ENCODE results near the gene CLEC4A. TPM values are rescaled to one million over a fixed set of nuclear protein-coding genes. Genes with fewer than 3 reads are reported as not detected.
"Not testable (repeated sequence)": the region's sequence is repeated elsewhere in the genome, so short reads cannot be mapped to it uniquely, and the experiment has no call there.

Gene CLEC4A
- total and polyA plus RNA-seq, 2 donors = 9.2 to 11.0 TPM

- Histone ChIP-seq H3K4me1 (ENCODE audit: control insufficient read depth in 2 of 2, insufficient read depth in 2 of 2, low read length in 2 of 2) (no peaks in the 10 kb centered on the region), H3K27ac (ENCODE audit: low read depth in 1 of 2, low read length in 1 of 2) (no peak overlapping the region), H3K9me3 (ENCODE audit: control insufficient read depth in 2 of 2, insufficient read depth in 1 of 2, low read length in 1 of 2) (no peaks in the 10 kb centered on the region), H3K27me3 (ENCODE audit: control insufficient read depth in 2 of 2, insufficient read depth in 1 of 2, low read length in 1 of 2) (peaks cover 0 to 11% of the 10 kb centered on the region in 2 donors), H3K36me3 (ENCODE audit: control insufficient read depth in 2 of 2, insufficient read depth in 2 of 2, low read length in 1 of 2) (no peaks in the 10 kb centered on the region), H3K4me3 (ENCODE audit: low read length in 2 of 2) (no peak overlapping the region)
- WGBS = 94% methylated on average over 4 of the region's 4 CpGs
- DNase-seq (ENCODE audit: low read depth in 6 of 9, low spot score in 9 of 9) = no peak
Observed at GRCh38 chr12:8146442-8146771, 23.0 kb downstream of the CLEC4A start.

DNA sequence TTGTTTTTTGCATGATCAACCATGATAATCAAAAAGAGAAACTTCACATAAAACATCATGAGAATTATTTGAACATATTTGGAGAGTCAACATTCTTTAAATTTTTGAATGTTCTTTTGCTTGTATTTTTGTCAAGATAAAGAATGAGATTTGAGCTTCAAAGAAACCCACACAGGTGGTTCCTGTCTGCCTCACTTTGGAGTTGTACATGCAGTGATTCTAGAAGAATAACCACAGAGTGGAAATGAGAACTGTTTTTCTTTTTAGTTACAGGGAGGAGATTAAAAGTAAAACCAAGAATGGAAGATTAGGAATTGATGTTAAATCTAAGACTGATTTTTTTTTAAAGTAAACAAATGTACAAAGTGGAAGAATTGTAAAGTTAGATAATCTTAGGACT lies 31.1 kb downstream of the CLEC4A start:
- H3K4me1 ChIP-seq (ENCODE audit: control insufficient read depth in 2 of 2, insufficient read depth in 2 of 2, low read length in 2 of 2) = peaks cover 0 to 7% of the 10 kb centered on the region in 2 donors
- no peak overlapping the region for H3K4me3 ChIP-seq (ENCODE audit: low read length in 2 of 2)
- H3K27me3 ChIP-seq (ENCODE audit: control insufficient read depth in 2 of 2, insufficient read depth in 1 of 2, low read length in 1 of 2) = peaks cover 3 to 19% of the 10 kb centered on the region in 2 donors
- H3K27ac ChIP-seq (ENCODE audit: low read depth in 1 of 2, low read length in 1 of 2) = no peak overlapping the region
- H3K36me3 ChIP-seq (ENCODE audit: control insufficient read depth in 2 of 2, insufficient read depth in 2 of 2, low read length in 1 of 2) = no peaks in the 10 kb centered on the region
- H3K9me3 ChIP-seq (ENCODE audit: control insufficient read depth in 2 of 2, insufficient read depth in 1 of 2, low read length in 1 of 2) = no peaks in the 10 kb centered on the region
- DNase-seq (ENCODE audit: low read depth in 6 of 9, low spot score in 9 of 9) = peak; percentile 17 to 81 (median 50)

DNA sequence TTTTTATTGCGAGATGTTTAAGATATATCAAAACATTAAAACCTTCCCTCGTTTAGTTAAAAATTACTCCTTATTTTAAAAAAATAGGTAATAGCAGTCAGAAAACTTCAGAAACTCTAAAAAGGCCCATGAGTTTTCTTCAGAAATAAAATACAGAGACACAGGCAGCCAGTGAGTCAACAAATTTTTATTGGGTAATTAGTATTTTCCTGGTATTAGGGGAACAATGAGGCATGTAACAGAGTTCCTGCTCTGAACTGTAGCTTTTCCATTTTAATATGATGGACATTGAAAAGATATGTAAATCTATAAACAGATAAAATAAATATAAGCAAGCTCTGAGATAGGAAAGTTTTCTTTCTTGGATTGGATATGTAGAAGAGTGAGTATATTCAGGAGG lies 33.0 kb downstream of the CLEC4A start:
- Histone ChIP-seq H3K27ac (ENCODE audit: low read depth in 1 of 2, low read length in 1 of 2) (no peak overlapping the region), H3K27me3 (ENCODE audit: control insufficient read depth in 2 of 2, insufficient read depth in 1 of 2, low read length in 1 of 2) (peaks cover 3 to 19% of the 10 kb centered on the region in 2 donors), H3K4me3 (ENCODE audit: low read length in 2 of 2) (no peak overlapping the region), H3K4me1 (ENCODE audit: control insufficient read depth in 2 of 2, insufficient read depth in 2 of 2, low read length in 2 of 2) (peaks cover 0 to 7% of the 10 kb centered on the region in 2 donors), H3K36me3 (ENCODE audit: control insufficient read depth in 2 of 2, insufficient read depth in 2 of 2, low read length in 1 of 2) (no peaks in the 10 kb centered on the region), H3K9me3 (ENCODE audit: control insufficient read depth in 2 of 2, insufficient read depth in 1 of 2, low read length in 1 of 2) (no peaks in the 10 kb centered on the region)
- no peak for DNase-seq (ENCODE audit: low read depth in 6 of 9, low spot score in 9 of 9)
- 100% methylated on average over 2 of the region's 2 CpGs for WGBS

DNA sequence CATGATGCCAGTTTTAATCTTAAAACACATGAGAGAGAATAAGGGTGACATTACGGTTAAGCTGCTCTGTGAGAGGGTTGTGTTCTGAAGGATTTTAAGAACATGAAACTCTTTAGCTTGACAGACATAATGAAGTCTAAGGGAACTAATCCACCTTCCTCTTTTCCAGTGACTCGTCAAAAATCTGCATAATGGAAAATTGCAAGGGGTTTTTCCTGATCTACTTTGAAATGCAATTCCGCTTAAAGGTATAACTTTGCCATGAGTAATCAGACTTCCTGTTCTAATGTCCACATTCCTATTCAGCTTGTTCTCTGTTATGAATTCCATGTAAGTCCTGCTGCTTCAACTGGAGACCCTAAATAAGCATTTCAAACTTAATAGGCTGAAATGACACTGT lies 33.4 kb downstream of the CLEC4A start, which contains the start of gene ZNF705A:
ZNF705A (plus strand) TSS at position 171 of the 400 bp plus-strand sequence. CDS start 15,611 bp downstream, outside the sequence.
- no peaks in the 10 kb centered on the region for H3K36me3 ChIP-seq (ENCODE audit: control insufficient read depth in 2 of 2, insufficient read depth in 2 of 2, low read length in 1 of 2)
- H3K4me3 ChIP-seq (ENCODE audit: low read length in 2 of 2) = no peak within 1 kb of the TSS
- WGBS = 32% methylated on average over 3 of the region's 3 CpGs
- no peaks in the 10 kb centered on the region for H3K9me3 ChIP-seq (ENCODE audit: control insufficient read depth in 2 of 2, insufficient read depth in 1 of 2, low read length in 1 of 2)
- peaks cover 3 to 19% of the 10 kb centered on the region in 2 donors for H3K27me3 ChIP-seq (ENCODE audit: control insufficient read depth in 2 of 2, insufficient read depth in 1 of 2, low read length in 1 of 2)
- DNase-seq (ENCODE audit: low read depth in 6 of 9, low spot score in 9 of 9) = peak in 1 of 9 donors; percentile 13
- peak within 1 kb of the TSS in 1 of 2 donors; percentile 4 for H3K27ac ChIP-seq (ENCODE audit: low read depth in 1 of 2, low read length in 1 of 2)
- H3K4me1 ChIP-seq (ENCODE audit: control insufficient read depth in 2 of 2, insufficient read depth in 2 of 2, low read length in 2 of 2) = peaks cover 0 to 7% of the 10 kb centered on the region in 2 donors

GRCh38 chr12:8157484-8158198 lies 34.2 kb downstream of the CLEC4A start:
- H3K27me3 ChIP-seq (ENCODE audit: control insufficient read depth in 2 of 2, insufficient read depth in 1 of 2, low read length in 1 of 2) = peaks cover 3 to 19% of the 10 kb centered on the region in 2 donors
- H3K27ac ChIP-seq (ENCODE audit: low read depth in 1 of 2, low read length in 1 of 2) = peak overlapping the region in 1 of 2 donors; percentile 4
- DNase-seq (ENCODE audit: low read depth in 6 of 9, low spot score in 9 of 9) = no peak
- H3K4me1 ChIP-seq (ENCODE audit: control insufficient read depth in 2 of 2, insufficient read depth in 2 of 2, low read length in 2 of 2) = peaks cover 0 to 7% of the 10 kb centered on the region in 2 donors
- no peak overlapping the region for H3K4me3 ChIP-seq (ENCODE audit: low read length in 2 of 2)
- no peaks in the 10 kb centered on the region for H3K36me3 ChIP-seq (ENCODE audit: control insufficient read depth in 2 of 2, insufficient read depth in 2 of 2, low read length in 1 of 2)
- no peaks in the 10 kb centered on the region for H3K9me3 ChIP-seq (ENCODE audit: control insufficient read depth in 2 of 2, insufficient read depth in 1 of 2, low read length in 1 of 2)

DNA sequence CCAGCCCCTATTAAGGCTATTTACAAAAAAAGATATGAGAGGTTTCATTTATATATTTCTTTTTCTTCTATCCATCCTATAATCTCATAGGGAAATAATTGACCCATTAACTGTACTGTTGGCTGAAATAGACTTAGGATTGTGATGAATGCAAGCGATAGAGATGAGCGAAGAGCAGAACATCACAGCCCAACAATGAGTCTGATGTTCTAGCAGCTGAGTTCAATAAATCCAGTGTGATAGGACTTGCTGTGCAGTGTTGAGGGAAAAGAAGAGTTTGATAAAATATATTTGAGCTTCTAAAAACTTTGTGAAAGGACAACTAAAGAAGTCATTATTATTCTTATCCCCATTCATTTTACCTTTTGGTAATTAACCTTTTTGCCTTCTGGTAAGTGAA lies 49.5 kb downstream of the CLEC4A start:
- H3K27ac ChIP-seq (ENCODE audit: low read depth in 1 of 2, low read length in 1 of 2); DNase-seq (ENCODE audit: low read depth in 6 of 9, low spot score in 9 of 9); H3K4me1 ChIP-seq (ENCODE audit: control insufficient read depth in 2 of 2, insufficient read depth in 2 of 2, low read length in 2 of 2): not testable (repeated sequence)

DNA sequence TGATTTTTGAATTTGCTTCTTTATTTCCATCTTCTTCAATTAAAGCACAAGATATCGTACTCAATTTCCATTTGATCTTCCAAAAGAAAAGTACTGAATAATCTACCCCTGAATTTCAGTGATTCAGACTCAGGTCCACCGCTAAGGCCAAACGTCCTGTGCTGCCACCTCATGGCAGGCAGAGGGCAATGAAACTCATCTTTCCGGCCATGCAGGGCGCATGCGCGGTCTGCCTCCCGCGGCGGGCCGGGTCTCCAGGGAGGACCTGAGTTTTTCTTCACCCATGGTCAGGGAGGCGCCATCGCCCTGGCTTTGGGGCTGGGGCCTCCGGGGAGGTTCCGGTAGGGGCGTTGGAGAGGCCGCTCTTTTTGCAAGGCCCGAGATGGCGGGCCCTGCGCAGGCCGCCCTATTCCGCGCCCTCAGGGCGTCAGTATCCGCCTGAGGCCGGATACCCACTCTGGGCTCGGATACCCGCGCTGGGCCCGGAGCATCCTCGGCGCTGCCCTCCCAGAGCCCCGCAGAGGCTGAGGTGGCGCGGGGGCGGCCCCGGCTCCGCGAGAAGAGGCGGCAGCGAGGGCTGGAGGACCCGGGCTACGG lies 56.7 kb downstream of the CLEC4A start:
- not testable (repeated sequence) for H3K4me1 ChIP-seq (ENCODE audit: control insufficient read depth in 2 of 2, insufficient read depth in 2 of 2, low read length in 2 of 2); H3K9me3 ChIP-seq (ENCODE audit: control insufficient read depth in 2 of 2, insufficient read depth in 1 of 2, low read length in 1 of 2); H3K36me3 ChIP-seq (ENCODE audit: control insufficient read depth in 2 of 2, insufficient read depth in 2 of 2, low read length in 1 of 2); H3K27me3 ChIP-seq (ENCODE audit: control insufficient read depth in 2 of 2, insufficient read depth in 1 of 2, low read length in 1 of 2)
- DNase-seq (ENCODE audit: low read depth in 6 of 9, low spot score in 9 of 9) = peak; percentile 13 to 67 (median 43)
- Histone ChIP-seq H3K27ac (ENCODE audit: low read depth in 1 of 2, low read length in 1 of 2) (peak overlapping the region in 1 of 2 donors; percentile 42), H3K4me3 (ENCODE audit: low read length in 2 of 2) (peak overlapping the region; percentile 54 to 55)
- under 1% methylated on average over 41 of the region's 43 CpGs for WGBS

More for the DNA sequence above, 49.5 kb downstream of the CLEC4A start:
- WGBS = 100% methylated on average over 2 of the region's 2 CpGs
- H3K27me3 ChIP-seq (ENCODE audit: control insufficient read depth in 2 of 2, insufficient read depth in 1 of 2, low read length in 1 of 2); H3K9me3 ChIP-seq (ENCODE audit: control insufficient read depth in 2 of 2, insufficient read depth in 1 of 2, low read length in 1 of 2); H3K4me3 ChIP-seq (ENCODE audit: low read length in 2 of 2); H3K36me3 ChIP-seq (ENCODE audit: control insufficient read depth in 2 of 2, insufficient read depth in 2 of 2, low read length in 1 of 2): not testable (repeated sequence)

DNA sequence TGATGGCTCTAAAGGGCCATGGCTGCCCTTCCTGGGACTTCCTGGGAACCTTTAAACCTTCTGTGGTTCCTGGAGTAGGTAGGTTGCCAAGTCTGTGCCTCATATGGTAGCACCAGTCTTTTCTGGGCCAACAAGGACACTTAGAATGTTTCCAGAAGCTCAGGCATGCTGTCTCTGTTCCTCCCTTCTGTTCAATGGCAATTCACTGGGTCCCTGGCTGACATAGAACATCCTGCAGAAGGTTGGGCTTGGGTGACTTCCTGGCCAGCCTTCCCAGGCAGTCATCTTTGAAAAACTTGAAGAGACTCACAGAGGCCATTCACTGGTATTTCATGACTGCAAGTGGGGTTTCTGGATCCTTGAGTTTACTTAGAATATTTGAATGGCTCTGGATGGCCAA lies 57.9 kb downstream of the CLEC4A start:
- not testable (repeated sequence) for H3K27me3 ChIP-seq (ENCODE audit: control insufficient read depth in 2 of 2, insufficient read depth in 1 of 2, low read length in 1 of 2); H3K27ac ChIP-seq (ENCODE audit: low read depth in 1 of 2, low read length in 1 of 2); H3K4me1 ChIP-seq (ENCODE audit: control insufficient read depth in 2 of 2, insufficient read depth in 2 of 2, low read length in 2 of 2); H3K9me3 ChIP-seq (ENCODE audit: control insufficient read depth in 2 of 2, insufficient read depth in 1 of 2, low read length in 1 of 2); DNase-seq (ENCODE audit: low read depth in 6 of 9, low spot score in 9 of 9); H3K36me3 ChIP-seq (ENCODE audit: control insufficient read depth in 2 of 2, insufficient read depth in 2 of 2, low read length in 1 of 2); H3K4me3 ChIP-seq (ENCODE audit: low read length in 2 of 2)

- 98% methylated on average over 7 of the region's 7 CpGs for WGBS
- H3K27ac ChIP-seq (ENCODE audit: low read depth in 1 of 2, low read length in 1 of 2); H3K27me3 ChIP-seq (ENCODE audit: control insufficient read depth in 2 of 2, insufficient read depth in 1 of 2, low read length in 1 of 2); H3K36me3 ChIP-seq (ENCODE audit: control insufficient read depth in 2 of 2, insufficient read depth in 2 of 2, low read length in 1 of 2); DNase-seq (ENCODE audit: low read depth in 6 of 9, low spot score in 9 of 9); H3K9me3 ChIP-seq (ENCODE audit: control insufficient read depth in 2 of 2, insufficient read depth in 1 of 2, low read length in 1 of 2); H3K4me3 ChIP-seq (ENCODE audit: low read length in 2 of 2); H3K4me1 ChIP-seq (ENCODE audit: control insufficient read depth in 2 of 2, insufficient read depth in 2 of 2, low read length in 2 of 2): not testable (repeated sequence)
Observed at GRCh38 chr12:8182923-8183322, 59.5 kb downstream of the CLEC4A start.
